ENCODE measurements around the gene PPT2.

PPT2 gene

DNA sequence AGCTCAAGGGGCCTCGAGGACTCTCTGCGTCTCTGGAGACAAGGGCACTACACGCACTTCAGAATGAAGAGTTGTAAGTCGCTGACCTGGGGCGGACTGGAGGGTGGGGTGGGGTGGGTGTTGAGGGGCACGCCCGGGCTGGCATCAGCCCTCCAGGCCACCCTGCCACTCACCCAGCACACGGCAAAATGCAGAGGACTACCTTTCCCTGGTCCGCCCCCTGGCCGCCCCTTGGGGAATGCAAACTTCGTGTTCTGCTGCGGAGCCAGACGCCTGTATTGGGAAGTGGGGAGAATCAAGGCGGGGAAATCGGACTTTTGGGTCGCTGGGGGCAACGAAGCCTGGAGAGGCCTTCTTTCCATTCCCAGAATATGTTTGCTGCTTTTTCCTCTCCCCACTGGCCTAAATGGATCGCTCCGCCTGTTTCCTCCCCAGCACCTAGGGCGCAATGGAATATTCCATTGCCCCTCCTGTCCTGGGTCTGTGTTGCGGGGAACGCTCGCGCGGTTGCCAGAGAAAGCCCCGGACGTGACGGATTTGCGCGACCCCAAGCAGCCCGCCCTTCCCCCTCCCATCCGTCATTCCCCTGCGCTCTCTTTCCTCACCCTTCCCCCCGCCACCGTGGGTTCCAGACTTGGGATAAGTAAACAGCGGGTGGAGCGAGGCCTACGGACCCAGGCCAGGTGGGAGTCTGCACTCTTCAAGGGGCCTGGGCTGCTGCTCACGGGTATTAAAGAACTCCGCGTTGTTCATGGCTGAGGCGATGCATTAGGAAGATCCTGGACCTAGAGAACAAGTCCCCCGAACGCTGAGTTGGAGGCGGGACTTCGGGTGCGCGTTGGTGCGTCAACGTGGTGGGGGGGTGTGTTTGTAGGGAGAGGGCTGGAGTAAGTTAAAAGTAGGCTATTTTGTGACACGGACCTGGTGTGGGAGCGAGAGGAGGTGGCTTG, at the start of gene PPT2:
Gene PPT2, plus strand, starts transcription at position 578 of the 950 bp plus-strand sequence. CDS start 454 bp downstream, outside the sequence.
- DNase-seq: peak; percentile 27 to 56 (median 36)

DNA sequence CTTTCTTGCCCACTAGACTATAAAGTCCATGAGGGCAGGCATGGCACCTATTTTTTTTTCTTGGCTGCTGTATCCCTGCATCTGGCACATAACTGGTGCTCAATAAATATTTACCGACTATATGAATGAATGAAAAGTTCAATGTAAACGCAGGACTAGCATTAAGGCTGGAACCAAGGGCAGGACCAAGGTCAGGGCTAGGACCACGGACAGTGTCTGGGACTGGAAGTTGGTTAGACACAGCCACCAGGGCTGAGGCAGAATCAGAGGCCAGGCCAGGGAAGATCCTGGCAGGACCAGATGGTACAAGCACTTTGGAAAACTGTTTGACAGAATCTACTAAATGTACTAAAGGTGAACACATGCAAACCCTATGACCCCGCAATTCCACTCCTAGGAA, 48.5 kb upstream of the PPT2 start:
- DNase-seq: no peak

DNA sequence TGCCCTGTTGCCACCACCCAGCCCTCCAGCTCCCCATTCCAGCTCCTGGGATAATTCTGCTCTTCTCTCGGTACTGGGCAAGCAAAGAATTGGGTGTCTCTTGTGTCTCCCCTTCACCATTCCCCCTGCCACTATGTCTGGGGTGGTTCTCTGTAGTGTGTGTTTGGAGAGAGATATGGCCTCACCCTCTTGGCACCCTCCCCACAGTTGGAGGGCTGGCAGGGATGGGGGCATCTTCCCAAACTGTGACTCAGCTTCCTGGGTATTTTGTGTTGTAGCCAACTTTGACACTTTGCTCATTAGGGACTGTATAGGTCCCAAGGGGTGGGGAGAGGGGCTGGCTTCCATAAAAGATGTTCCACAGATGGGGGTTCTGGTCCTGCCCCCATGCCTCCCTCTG, 46.5 kb upstream of the PPT2 start:
- no peak for DNase-seq

DNA sequence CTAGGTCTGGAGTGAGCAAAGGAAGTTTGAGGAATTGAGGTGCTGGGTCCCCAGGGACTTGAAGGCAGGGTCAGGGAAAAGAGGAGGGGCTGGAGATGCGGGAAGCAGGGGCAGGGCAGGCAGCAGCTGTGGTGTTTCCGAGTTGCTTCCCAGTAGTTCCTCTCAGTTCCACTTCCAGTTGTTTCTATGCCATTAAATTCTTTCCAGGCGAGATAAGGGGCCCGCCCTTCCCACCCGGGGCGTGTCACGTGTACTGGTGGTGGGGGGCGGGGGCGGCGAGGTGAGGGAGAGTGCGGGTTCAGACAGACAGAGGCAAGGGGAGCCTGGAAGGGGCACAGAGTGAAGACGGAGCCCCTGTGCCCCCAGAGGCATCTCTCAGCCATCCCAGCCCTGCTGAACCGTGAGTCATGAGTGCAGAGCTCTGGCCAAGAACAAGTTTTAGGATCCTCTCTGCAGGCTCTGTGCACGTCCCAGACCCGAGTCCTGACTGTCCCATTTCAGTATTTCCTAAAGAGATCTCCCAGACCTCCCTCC, 45.8 kb upstream of the PPT2 start:
- DNase-seq: no peak

DNA sequence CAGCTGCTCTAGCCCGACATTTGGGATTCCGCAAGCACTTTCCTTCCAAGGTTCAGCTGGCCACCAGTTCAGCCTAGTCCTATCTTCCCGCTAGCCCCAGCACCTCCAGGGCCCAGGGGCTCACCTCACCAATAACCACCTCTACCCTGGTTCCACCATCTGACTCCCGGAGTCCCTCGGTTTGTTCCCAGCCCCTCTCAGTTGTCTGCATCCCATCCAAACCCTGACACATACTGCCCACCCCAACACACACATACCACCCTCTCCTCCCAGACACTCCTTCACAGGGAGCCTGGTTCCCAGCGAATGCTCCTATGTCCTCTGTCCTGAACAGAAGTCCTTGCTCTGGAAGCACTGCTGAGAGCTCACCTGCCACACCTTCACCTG, 45.2 kb upstream of the PPT2 start:
- DNase-seq: no peak

- no peak for DNase-seq
Observed at GRCh38 chr6:32109114-32109764, 44.7 kb upstream of the PPT2 start, which contains the start of gene TNXB. Gene TNXB, minus strand, starts transcription at chr6:32109338. Its CDS starts 11,140 bp downstream, at chr6:32098198.

DNA sequence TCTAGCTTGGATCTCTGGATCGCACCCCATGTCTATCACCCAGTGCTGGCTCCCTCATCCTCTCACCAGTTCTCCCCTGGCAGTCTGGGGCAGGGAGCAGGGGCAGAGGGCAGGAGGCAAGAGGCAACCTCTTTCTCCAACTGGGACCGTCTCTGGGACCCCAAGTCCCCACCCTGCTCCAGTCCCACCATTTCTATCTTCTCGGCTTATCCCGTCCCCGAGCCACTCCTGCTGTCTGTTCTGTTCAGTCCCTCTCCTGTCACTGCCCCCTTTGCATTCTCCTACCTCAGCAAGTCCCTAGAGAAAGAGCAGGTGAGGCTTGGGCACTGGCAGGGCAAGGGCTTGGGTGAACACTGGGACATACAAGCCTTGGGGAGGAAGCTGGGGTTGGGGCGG, 44.2 kb upstream of the PPT2 start:
- DNase-seq: no peak

GRCh38 chr6:32110632-32111031, 43.3 kb upstream of the PPT2 start:
- DNase-seq: no peak

DNA sequence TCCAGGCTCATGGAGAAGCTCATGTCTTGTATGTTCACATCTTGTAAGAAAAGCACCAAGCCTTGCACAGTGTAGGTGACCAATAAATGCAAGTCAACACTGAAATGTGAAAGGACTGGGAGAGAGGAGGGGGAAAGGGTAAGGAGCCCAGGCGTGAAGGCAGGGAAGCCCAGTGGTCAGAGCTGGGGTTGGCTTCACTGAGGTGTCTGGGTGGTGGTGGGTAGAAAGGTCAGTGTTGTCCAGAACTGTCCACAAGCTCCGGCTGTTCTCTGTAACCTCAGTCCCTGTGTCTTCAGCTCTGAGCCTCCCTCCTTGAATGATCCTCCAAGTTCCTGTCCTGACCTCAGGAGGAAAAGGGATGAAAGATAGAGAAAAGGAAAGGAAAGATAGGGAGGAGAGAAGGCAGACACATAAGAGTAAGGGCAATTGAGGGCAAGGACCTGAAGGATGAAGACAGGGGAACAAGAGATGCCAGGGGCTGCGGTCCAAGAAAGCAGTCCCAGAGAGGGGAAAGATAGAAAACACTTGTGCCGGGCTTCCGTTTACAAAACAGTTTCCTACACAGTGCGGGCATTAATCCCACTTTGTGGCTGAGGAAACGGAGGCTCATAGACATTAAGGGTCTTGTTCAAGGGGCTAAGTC, 42.4 kb upstream of the PPT2 start:
- DNase-seq: no peak

GRCh38 chr6:32112431-32112980, 41.4 kb upstream of the PPT2 start:
- no peak for DNase-seq

DNA sequence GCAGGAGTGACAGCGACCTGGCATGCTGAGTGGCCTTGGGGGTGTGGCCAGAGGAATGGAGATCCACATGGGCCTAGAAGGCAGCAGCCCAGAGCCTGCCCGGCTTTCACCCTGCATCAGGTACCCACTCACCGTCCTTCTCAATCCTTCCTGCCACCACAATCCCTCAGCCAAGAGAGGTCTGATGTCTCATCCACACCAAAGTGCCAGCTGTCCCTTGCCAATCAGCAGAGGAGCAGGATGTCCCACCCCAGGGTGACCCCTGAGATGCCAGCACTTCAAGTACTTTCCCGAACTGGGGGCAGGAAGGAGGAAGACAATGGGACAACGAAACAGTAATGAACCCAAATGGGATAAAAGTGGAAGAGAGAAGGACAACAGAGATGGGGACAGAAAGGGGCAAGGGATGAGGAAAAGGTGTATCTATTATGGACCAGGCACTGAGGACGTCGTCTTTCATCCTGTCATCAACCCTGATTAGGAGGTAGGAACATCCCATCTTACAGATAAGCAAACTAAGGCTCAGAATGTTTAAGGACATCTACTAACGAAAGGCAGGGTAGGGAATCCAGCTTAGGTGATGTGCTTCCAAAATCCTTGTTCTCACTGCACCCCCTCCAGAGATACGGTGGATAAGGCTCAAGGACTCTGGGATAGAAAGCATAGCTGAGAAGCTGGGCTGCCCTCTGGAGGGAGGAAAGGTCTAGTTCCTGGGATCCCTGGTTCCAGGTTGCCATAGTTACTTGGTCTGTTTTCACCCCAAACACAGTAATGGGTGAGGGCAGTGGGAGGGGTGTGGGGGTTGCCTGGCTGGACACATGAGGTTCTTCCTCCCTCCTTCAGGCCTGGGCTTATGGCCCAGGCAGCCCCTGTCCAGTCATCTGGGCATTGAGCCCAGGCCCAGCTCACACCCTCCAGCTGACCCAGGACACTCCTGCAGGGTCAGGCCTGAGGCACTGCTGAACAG, 40.3 kb upstream of the PPT2 start:
- DNase-seq: no peak

- DNase-seq: no peak
Observed at GRCh38 chr6:32114796-32115195, 39.1 kb upstream of the PPT2 start.

DNA sequence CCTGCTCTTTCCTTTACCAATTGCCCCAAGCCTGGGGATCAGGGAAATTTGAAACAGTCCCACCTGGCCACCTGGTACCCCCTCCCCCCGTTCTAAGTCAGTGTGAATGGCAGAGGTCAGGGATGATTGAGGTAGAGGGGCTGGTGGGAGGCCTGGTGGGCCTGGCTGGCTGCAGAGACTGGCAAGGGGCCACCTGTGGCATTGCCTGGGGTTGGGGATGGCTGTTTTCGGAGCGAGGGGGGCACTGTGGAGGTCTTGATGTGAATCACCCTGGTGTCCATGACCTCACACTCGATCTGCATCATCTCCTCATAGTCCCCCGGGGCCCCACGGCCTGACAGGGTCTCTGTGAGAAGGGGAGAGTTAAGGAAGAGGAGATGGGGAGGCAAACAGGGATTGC, 38.3 kb upstream of the PPT2 start:
- DNase-seq: no peak

GRCh38 chr6:32116674-32117073, 37.3 kb upstream of the PPT2 start:
- DNase-seq: no peak

DNA sequence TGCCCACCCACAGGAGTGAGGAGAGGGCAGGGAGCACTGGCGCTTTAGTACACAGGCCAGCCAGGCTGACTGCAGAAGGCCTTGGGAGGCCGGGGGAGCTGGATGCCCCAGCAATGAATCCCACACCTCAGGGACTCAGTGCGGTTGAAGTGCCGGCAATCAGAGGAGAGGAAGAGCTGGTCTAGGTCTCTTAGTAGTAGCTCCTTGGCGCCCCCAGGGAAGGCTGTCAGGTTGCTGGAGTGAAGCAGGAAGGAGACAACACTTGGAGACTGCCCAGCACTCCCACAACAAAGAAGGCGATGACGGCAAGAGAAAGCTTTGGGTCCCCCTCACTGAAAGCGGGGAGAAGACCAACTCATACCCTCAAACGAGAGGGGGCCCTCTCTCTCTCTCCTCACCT, 36.5 kb upstream of the PPT2 start:
- no peak for DNase-seq

GRCh38 chr6:32118782-32119628, 34.9 kb upstream of the PPT2 start:
- peak; percentile 35 to 49 (median 42) for DNase-seq

GRCh38 chr6:32120573-32121059, 33.3 kb upstream of the PPT2 start:
- no peak for DNase-seq

GRCh38 chr6:32123681-32124080, 30.3 kb upstream of the PPT2 start:
- DNase-seq: no peak

GRCh38 chr6:32126880-32127279, 27.1 kb upstream of the PPT2 start:
- DNase-seq: no peak

GRCh38 chr6:32127409-32127716, 26.6 kb upstream of the PPT2 start:
- no peak for DNase-seq

Measured in activated CD4-positive, CD25-positive, alpha-beta regulatory T cell (primary cell).